ENCODE results near the gene LBR. TPM values are rescaled to one million over a fixed set of nuclear protein-coding genes. Genes with fewer than 3 reads are reported as not detected.

LBR gene
- total RNA-seq, 4 donors from 2014 or later, result 16.5 to 19.8 (median 18.5) TPM

- intact Hi-C loops (cut with DNase I; ENCODE audit: low total_unique reads) (no loop called here), in situ Hi-C loops (cut with MboI; ENCODE audit: low sequenced_read_pairs in 4 of 4) (no loop called here)
- Histone ChIP-seq H3K27me3 (no peaks in the 10 kb centered on the region), H3K4me3 (peak overlapping the region; percentile 11 to 41 (median 38)), H3K9me3 (no peaks in the 10 kb centered on the region), H3K4me1 (peaks cover 0 to 14% of the 10 kb centered on the region in 2 donors), H3K27ac (peak overlapping the region; percentile 60 to 67 (median 66)), H3K36me3 (no peaks in the 10 kb centered on the region)
- DNase-seq (peak; percentile 43 to 44), ATAC-seq (no peak)
- TF ChIP-seq CTCF (IDR thresholded peaks at IDR 0.05 in 4 of 5, conservative IDR thresholded peaks at IDR 0.05 in 1 of 5) (no peak), POLR2A (IDR thresholded peaks at IDR 0.05) (peak; percentile 18 to 29)
These were observed 39.6 kb upstream of the LBR start for GRCh38 chr1:225467193-225468020.

- H3K27ac ChIP-seq, result peak overlapping the region in 3 of 4 donors; percentile 60 to 67 (median 67)
- DNase-seq (no peak), ATAC-seq (no peak)
- no peaks in the 10 kb centered on the region for H3K27me3 ChIP-seq
- TF ChIP-seq POLR2A (IDR thresholded peaks at IDR 0.05) (no peak), CTCF (IDR thresholded peaks at IDR 0.05 in 4 of 5, conservative IDR thresholded peaks at IDR 0.05 in 1 of 5) (no peak)
- in situ Hi-C loops (cut with MboI; ENCODE audit: low sequenced_read_pairs in 4 of 4) (no loop called here), intact Hi-C loops (cut with DNase I; ENCODE audit: low total_unique reads) (no loop called here)
- H3K4me3 ChIP-seq, result no peak overlapping the region
- peaks cover 0 to 14% of the 10 kb centered on the region in 2 donors for H3K4me1 ChIP-seq
- H3K36me3 ChIP-seq, result no peaks in the 10 kb centered on the region
- no peaks in the 10 kb centered on the region for H3K9me3 ChIP-seq
These were observed 39.0 kb upstream of the LBR start for GRCh38 chr1:225466848-225467192.

GRCh38 chr1:225465793-225466517, 38.1 kb upstream of the LBR start:
- ATAC-seq, result no peak
- H3K27ac ChIP-seq, result peak overlapping the region in 2 of 4 donors; percentile 21 to 26

More at GRCh38 chr1:225465793-225466517, 38.1 kb upstream of the LBR start:
- Histone ChIP-seq H3K36me3 (no peaks in the 10 kb centered on the region), H3K4me1 (peaks cover 0 to 14% of the 10 kb centered on the region in 2 donors), H3K4me3 (no peak overlapping the region), H3K9me3 (no peaks in the 10 kb centered on the region), H3K27me3 (no peaks in the 10 kb centered on the region)
- in situ Hi-C loops (cut with MboI; ENCODE audit: low sequenced_read_pairs in 4 of 4), result no loop called here
- TF ChIP-seq CTCF (IDR thresholded peaks at IDR 0.05 in 4 of 5, conservative IDR thresholded peaks at IDR 0.05 in 1 of 5), result no peak
- TF ChIP-seq POLR2A (IDR thresholded peaks at IDR 0.05), result no peak
- intact Hi-C loops (cut with DNase I; ENCODE audit: low total_unique reads), result no loop called here
- no peak for DNase-seq

All from gastrocnemius medialis (tissue), 4 donors.